Vagina (tissue), 2 donors: ENCODE results near the gene SYTL3.

ENCODE experiments used
- POLR2A ChIP-seq, 2 donors: fragments of 450-650 bp; IDR thresholded peaks; one replicate each; pipeline ENCODE4 v1.6.1; 2017; ENCODE audit warnings: antibody characterized with exemption in 2 of 2, mild to moderate bottlenecking in 2 of 2, moderate library complexity in 2 of 2
- POLR2AphosphoS5 ChIP-seq, 2 donors: sonication (generic); formaldehyde crosslinking; IDR thresholded peaks; one replicate each; pipeline ENCODE4 v1.9.0; 2017; ENCODE audit warnings: antibody characterized with exemption in 2 of 2, mild to moderate bottlenecking in 2 of 2, low read depth in 1 of 2; ENCODE audit not compliant: insufficient read depth in 1 of 2
- TF ChIP-seq, protein P1 (sequence below), 3 experiments: fragments of 450-650 bp in 2 of 3; fragments of 200-600 bp in 1 of 3; sonication (generic) in 1 of 3; IDR thresholded peaks; one replicate each; pipeline ENCODE4 v1.5.1; 2017 to 2019; ENCODE audit warnings: antibody characterized with exemption in 3 of 3, mild to moderate bottlenecking in 2 of 3, moderate library complexity in 2 of 3

DNA sequence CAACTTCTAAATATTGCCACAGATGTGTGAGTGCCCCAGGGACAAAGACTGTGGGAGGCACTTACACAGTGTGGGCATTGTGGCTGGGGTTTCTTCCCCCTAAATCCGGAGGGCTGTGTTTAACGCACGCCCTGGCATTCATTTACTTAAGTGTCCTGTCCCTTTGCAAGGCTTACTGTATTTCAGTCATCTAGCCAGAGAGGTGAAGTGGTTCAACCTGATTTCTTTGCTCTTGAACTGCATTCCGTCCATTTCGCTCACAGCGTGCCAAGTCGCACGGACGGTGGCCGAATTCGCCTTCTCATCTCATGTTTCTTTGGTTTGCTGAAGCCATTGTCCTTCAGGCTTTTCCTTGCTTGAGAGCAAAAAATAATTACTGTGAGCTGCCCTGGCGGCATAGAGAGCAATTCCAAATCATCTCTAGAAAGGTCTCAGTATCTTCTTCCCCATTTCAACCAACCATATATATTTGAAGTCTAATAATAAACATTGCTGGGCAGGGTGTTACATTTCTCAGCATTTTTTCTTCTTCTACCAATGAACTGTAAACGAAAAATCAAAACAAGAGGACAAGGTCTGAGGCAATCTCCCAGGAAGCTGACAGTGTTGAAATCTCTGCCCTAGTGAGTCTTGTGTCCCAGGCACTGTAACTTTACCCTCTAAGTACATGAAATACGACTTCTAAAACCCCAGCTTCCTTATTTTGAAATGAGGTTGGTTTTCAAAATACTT lies 16.9 kb downstream of the SYTL3 start:
- TF ChIP-seq, protein P1, sequence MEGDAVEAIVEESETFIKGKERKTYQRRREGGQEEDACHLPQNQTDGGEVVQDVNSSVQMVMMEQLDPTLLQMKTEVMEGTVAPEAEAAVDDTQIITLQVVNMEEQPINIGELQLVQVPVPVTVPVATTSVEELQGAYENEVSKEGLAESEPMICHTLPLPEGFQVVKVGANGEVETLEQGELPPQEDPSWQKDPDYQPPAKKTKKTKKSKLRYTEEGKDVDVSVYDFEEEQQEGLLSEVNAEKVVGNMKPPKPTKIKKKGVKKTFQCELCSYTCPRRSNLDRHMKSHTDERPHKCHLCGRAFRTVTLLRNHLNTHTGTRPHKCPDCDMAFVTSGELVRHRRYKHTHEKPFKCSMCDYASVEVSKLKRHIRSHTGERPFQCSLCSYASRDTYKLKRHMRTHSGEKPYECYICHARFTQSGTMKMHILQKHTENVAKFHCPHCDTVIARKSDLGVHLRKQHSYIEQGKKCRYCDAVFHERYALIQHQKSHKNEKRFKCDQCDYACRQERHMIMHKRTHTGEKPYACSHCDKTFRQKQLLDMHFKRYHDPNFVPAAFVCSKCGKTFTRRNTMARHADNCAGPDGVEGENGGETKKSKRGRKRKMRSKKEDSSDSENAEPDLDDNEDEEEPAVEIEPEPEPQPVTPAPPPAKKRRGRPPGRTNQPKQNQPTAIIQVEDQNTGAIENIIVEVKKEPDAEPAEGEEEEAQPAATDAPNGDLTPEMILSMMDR (IDR thresholded peaks at IDR 0.05): no peak
- TF ChIP-seq POLR2AphosphoS5 (IDR thresholded peaks at IDR 0.05; ENCODE audit: insufficient read depth in 1 of 2, low read depth in 1 of 2) (no peak), POLR2A (IDR thresholded peaks at IDR 0.05) (no peak)
